SK-N-DZ (cell line): ENCODE results near the gene MEAF6.

Experiments
- DNase-seq: peaks from one replicate; pipeline ENCODE4 v3.0.0-alpha.2; 2015; ENCODE audit warnings: low spot score
- small RNA-seq, 2 experiments: library from RNA; depleted of rRNA; stranded (forward); fragments of <200 nt; gene quantifications; one replicate each; pipeline ENCODE3, GENCODE V24; 2014

MEAF6 gene

DNA sequence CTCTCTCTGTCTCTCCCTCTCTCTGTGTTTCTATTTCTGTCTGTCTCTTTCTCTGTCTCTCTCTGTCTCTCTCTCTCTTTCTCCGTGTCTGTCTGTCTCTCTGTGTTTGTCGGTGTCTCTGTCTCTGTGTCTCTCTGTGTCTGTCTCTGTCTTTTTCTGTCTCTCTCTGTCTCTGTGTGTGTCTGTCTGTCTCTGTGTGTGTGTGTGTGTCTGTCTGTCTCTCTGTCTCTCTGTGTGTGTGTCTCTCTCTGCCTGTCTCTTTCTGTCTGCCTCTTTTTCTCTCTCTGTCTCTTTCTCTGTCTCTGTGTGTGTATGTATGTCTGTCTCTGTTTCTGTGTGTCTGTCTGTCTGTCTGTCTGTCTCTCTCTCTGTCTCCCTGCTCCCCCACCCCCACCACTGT, 71.9 kb downstream of the MEAF6 start:
- no peak for DNase-seq

Small RNA genes within 50 kb of the gene (small RNA-seq; reads per million reads assigned to genes)
- gene AL034379.1 (0 to 0.04 reads per million in 2 experiments), gene MIR5581 (0 to 0.04 reads per million in 2 experiments)
